Measurements from ENCODE around the gene RAD9A. TPM values are rescaled to one million over a fixed set of nuclear protein-coding genes. Genes with fewer than 3 reads are reported as not detected.
A peak's percentile ranks its signal among the peaks of the same experiment; 100 is the strongest.

The RAD9A gene
- total and polyA plus RNA-seq, 2 of the 4 experiments (the other 2 are of a cell fraction) = 2.0 to 10.3 TPM

DNA sequence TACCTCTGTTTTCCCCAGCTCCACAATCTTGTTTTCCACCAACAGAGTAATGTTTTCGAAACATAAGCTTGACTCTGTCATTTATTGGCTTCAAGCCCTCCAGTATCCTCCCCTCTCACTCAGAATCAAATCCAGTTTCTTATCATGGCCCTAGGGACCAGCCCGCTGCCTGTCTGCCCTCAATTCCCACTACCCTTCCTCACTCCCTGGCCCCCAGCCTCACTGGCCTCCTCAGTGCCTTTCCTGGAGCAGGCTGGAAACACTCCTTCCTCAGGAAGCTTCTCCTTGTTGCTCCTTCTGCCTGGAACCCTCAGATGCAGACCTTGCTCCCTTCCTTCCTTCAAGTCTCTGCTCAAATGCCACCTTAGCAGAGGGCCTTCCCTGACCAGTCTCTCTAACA, 42.3 kb upstream of the RAD9A start:
- Histone ChIP-seq H3K36me3 (ENCODE audit: control insufficient read depth, insufficient read depth, low read length) (peaks cover 3% of the 10 kb centered on the region; the same call in 1 of the 2 replicates), H3K4me3 (ENCODE audit: insufficient read depth, low read depth, low read length) (no peak overlapping the region), H4K91ac (ENCODE audit: insufficient read depth, low read depth, low read length) (no peak overlapping the region), H2BK120ac (ENCODE audit: low read depth, low read length) (no peak overlapping the region), H3K56ac (ENCODE audit: extremely low read depth, insufficient read depth, low read length) (no peak overlapping the region), H2BK20ac (ENCODE audit: low read depth, low read length) (no peak overlapping the region), H3K23ac (ENCODE audit: low read depth, low read length) (no peak overlapping the region), H3K9me1 (ENCODE audit: insufficient read depth, low read length) (peaks cover 6% of the 10 kb centered on the region), H3K9ac (ENCODE audit: low read depth, low read length) (no peak overlapping the region), H4K8ac (ENCODE audit: low read depth in 2 of 2, low read length in 2 of 2) (no peak overlapping the region), H2AFZ (replicated peaks; ENCODE audit: low read length, poor library complexity) (no peak overlapping the region), H3K4me2 (ENCODE audit: low read depth, low read length) (no peak overlapping the region), H3K27ac (ENCODE audit: insufficient read depth, low read length) (no peak overlapping the region), H4K5ac (ENCODE audit: low read depth, low read length) (no peak overlapping the region), H2BK15ac (ENCODE audit: low read depth, low read length) (no peak overlapping the region), H3K79me1 (ENCODE audit: low read depth in 1 of 2, low read length in 2 of 2) (peaks cover 0 to 21% of the 10 kb centered on the region in 2 experiments; a peak in 2 of 4 replicates), H3K14ac (replicated peaks; ENCODE audit: low read depth, low read length) (no peak overlapping the region), H3K4ac (ENCODE audit: low read depth, low read length) (no peak overlapping the region), H3K9me3 (ENCODE audit: control insufficient read depth, insufficient read depth, low read length) (no peaks in the 10 kb centered on the region), H3K27me3 (ENCODE audit: control insufficient read depth, insufficient read depth, low read length) (no peaks in the 10 kb centered on the region), H3K18ac (ENCODE audit: low read depth, low read length) (no peak overlapping the region), H3K4me1 (ENCODE audit: control insufficient read depth, insufficient read depth, low read length) (peaks cover 14% of the 10 kb centered on the region), H2AK5ac (ENCODE audit: low read depth, low read length) (0 out of 2 replicates have a peak overlapping the region, but pooled peaks have one; percentile 17), H2BK5ac (ENCODE audit: low read depth, low read length, poor library complexity, severe bottlenecking) (no peak overlapping the region), H2AK9ac (replicated peaks; ENCODE audit: low read depth, low read length, poor library complexity) (no peak overlapping the region), H4K20me1 (ENCODE audit: insufficient read depth, low read length) (peaks cover 6% of the 10 kb centered on the region)
- no TSS peak for BruUV-seq (replicated peaks)
- in situ Hi-C loops (cut with MboI; ENCODE audit: low sequenced_read_pairs) = no loop called here
- POLR2A ChIA-PET (ENCODE audit: unreplicated experiment) = interaction anchor here (0.5 to 0.8 kb wide), 5 partner anchors 11 to 345 kb away, joined by 4 to 20 read pairs (median 7); partner anchors contain the start of gene CLCF1
- WGBS, 2 experiments (ENCODE audit: extremely low coverage in 2 of 2, insufficient read length in 1 of 2) = 100% methylated on average over 1 of the region's 2 CpGs; no CpG with 5 or more reads in 1 of the 2 experiments
- intact Hi-C loops (cut with micrococcal nuclease) = no loop called here
- dilution Hi-C loops (cut with HindIII; ENCODE audit: low sequenced_read_pairs, unreplicated experiment) = no loop called here
- DNase-seq (no peak), ATAC-seq (ENCODE audit: low read depth) (no peak)
- CTCF ChIA-PET = interaction anchor here (0.6 to 10.1 kb wide), 2 partner anchors 24 to 30 kb away, joined by 3 to 128 read pairs; partner anchors contain the start of gene CLCF1
- TF ChIP-seq NFE2L2 (IDR thresholded peaks at IDR 0.05; ENCODE audit: low read depth, low read length) (no peak), CEBPB (IDR thresholded peaks at IDR 0.05; ENCODE audit: low read depth, low read length) (no peak), MAFK (IDR thresholded peaks at IDR 0.05; ENCODE audit: low read depth, low read length) (no peak), CHD1 (IDR thresholded peaks at IDR 0.05; ENCODE audit: low read depth, low read length) (no peak), POLR2A (IDR thresholded peaks at IDR 0.05; ENCODE audit: low read depth, low read length) (no peak), RFX5 (IDR thresholded peaks at IDR 0.05; ENCODE audit: low read depth, low read length) (no peak), MXI1 (IDR thresholded peaks at IDR 0.05; ENCODE audit: borderline replicate concordance, low read depth, low read length) (no peak), MAZ (IDR thresholded peaks at IDR 0.05; ENCODE audit: borderline replicate concordance, low read depth, low read length) (no peak), RAD21 (IDR thresholded peaks at IDR 0.05; ENCODE audit: low read length) (no peak), RCOR1 (IDR thresholded peaks at IDR 0.05; ENCODE audit: insufficient replicate concordance, low read length) (no peak), FOS (IDR thresholded peaks at IDR 0.05; ENCODE audit: low read depth, low read length) (no peak), BHLHE40 (IDR thresholded peaks at IDR 0.05; ENCODE audit: low read depth, low read length) (no peak), SMC3 (IDR thresholded peaks at IDR 0.05; ENCODE audit: low read depth, low read length) (no peak)
- TF ChIP-seq, protein P1, sequence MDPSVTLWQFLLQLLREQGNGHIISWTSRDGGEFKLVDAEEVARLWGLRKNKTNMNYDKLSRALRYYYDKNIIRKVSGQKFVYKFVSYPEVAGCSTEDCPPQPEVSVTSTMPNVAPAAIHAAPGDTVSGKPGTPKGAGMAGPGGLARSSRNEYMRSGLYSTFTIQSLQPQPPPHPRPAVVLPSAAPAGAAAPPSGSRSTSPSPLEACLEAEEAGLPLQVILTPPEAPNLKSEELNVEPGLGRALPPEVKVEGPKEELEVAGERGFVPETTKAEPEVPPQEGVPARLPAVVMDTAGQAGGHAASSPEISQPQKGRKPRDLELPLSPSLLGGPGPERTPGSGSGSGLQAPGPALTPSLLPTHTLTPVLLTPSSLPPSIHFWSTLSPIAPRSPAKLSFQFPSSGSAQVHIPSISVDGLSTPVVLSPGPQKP (IDR thresholded peaks at IDR 0.05; ENCODE audit: borderline replicate concordance, low read depth, low read length) = no peak
- TF ChIP-seq, protein P2, sequence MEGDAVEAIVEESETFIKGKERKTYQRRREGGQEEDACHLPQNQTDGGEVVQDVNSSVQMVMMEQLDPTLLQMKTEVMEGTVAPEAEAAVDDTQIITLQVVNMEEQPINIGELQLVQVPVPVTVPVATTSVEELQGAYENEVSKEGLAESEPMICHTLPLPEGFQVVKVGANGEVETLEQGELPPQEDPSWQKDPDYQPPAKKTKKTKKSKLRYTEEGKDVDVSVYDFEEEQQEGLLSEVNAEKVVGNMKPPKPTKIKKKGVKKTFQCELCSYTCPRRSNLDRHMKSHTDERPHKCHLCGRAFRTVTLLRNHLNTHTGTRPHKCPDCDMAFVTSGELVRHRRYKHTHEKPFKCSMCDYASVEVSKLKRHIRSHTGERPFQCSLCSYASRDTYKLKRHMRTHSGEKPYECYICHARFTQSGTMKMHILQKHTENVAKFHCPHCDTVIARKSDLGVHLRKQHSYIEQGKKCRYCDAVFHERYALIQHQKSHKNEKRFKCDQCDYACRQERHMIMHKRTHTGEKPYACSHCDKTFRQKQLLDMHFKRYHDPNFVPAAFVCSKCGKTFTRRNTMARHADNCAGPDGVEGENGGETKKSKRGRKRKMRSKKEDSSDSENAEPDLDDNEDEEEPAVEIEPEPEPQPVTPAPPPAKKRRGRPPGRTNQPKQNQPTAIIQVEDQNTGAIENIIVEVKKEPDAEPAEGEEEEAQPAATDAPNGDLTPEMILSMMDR (conservative IDR thresholded peaks at IDR 0.05; ENCODE audit: low read depth, low read length) = no peak
- TF ChIP-seq, protein P3, sequence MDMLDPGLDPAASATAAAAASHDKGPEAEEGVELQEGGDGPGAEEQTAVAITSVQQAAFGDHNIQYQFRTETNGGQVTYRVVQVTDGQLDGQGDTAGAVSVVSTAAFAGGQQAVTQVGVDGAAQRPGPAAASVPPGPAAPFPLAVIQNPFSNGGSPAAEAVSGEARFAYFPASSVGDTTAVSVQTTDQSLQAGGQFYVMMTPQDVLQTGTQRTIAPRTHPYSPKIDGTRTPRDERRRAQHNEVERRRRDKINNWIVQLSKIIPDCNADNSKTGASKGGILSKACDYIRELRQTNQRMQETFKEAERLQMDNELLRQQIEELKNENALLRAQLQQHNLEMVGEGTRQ (IDR thresholded peaks at IDR 0.05; ENCODE audit: low read depth, low read length) = no peak
